Activated CD4-positive, alpha-beta T cell treated with anti-CD3 and anti-CD28 coated beads, Interleukin-2, amount 50 U/mL, for 16 hours (primary cell): ENCODE results near the gene MOCS3.
"Not testable (repeated sequence)": the region's sequence is repeated elsewhere in the genome, so short reads cannot be mapped to it uniquely, and the experiment has no call there.

Experiments
- DNase-seq: peaks from one replicate; pipeline ENCODE4 v3.0.0-alpha.2; 2020

MOCS3 gene

GRCh38 chr20:50932016-50932485 lies 26.6 kb upstream of the MOCS3 start:
- DNase-seq = no peak

- no peak for DNase-seq
Measured at GRCh38 chr20:50932691-50933280, 25.8 kb upstream of the MOCS3 start.

GRCh38 chr20:50933589-50933988 lies 25.0 kb upstream of the MOCS3 start:
- DNase-seq = no peak

- DNase-seq = no peak
Measured at GRCh38 chr20:50943069-50943468, 15.5 kb upstream of the MOCS3 start.

GRCh38 chr20:50948132-50948785 lies 10.4 kb upstream of the MOCS3 start:
- no peak for DNase-seq

GRCh38 chr20:50953196-50953595 lies 5.4 kb upstream of the MOCS3 start:
- no peak for DNase-seq

GRCh38 chr20:50953821-50954220 lies 4.8 kb upstream of the MOCS3 start:
- DNase-seq = no peak

- DNase-seq = no peak
Measured at GRCh38 chr20:50957276-50957675, 1.3 kb upstream of the MOCS3 start.

GRCh38 chr20:50957798-50958614 lies 612 bp upstream of the MOCS3 start, which contains the start of gene DPM1:
Gene DPM1, minus strand, starts transcription at chr20:50958532. Its CDS starts 9 bp downstream, at chr20:50958523.
- peak; percentile 88 for DNase-seq

- DNase-seq = no peak
Measured at GRCh38 chr20:50959543-50960126, 1.0 kb downstream of the MOCS3 start.

- DNase-seq = no peak
Measured at GRCh38 chr20:50967586-50967985, 9.0 kb downstream of the MOCS3 start.

GRCh38 chr20:50968289-50968688 lies 9.7 kb downstream of the MOCS3 start:
- DNase-seq = no peak

GRCh38 chr20:50969435-50969834 lies 10.8 kb downstream of the MOCS3 start:
- no peak for DNase-seq

GRCh38 chr20:50969912-50970311 lies 11.3 kb downstream of the MOCS3 start:
- DNase-seq = no peak

GRCh38 chr20:50975701-50976330 lies 17.2 kb downstream of the MOCS3 start:
- DNase-seq = no peak

GRCh38 chr20:50977066-50978021 lies 18.7 kb downstream of the MOCS3 start:
- DNase-seq = no peak

- not testable (repeated sequence) for DNase-seq
Measured at GRCh38 chr20:50978533-50978932, 19.9 kb downstream of the MOCS3 start.

- DNase-seq = peak; percentile 67
Measured at GRCh38 chr20:50980071-50980681, 21.6 kb downstream of the MOCS3 start.

GRCh38 chr20:50980851-50981713 lies 22.5 kb downstream of the MOCS3 start:
- peak; percentile 67 for DNase-seq

GRCh38 chr20:50981714-50982048 lies 23.1 kb downstream of the MOCS3 start:
- no peak for DNase-seq
